Gastroesophageal sphincter (tissue), 3 donors: Measurements from ENCODE around the gene MLXIP.

ENCODE experiments used
- EP300 ChIP-seq: sonication (generic); formaldehyde crosslinking; IDR thresholded peaks from one replicate; pipeline ENCODE4 v1.6.1; 2017; ENCODE audit warnings: antibody characterized with exemption, mild to moderate bottlenecking
- POLR2A ChIP-seq, 2 donors: fragments of 450-650 bp; IDR thresholded peaks; one replicate each; pipeline ENCODE4 v1.6.1; 2017; ENCODE audit warnings: antibody characterized with exemption in 2 of 2, mild to moderate bottlenecking in 2 of 2, moderate library complexity in 1 of 2
- TF ChIP-seq, protein P1 (sequence below), 4 experiments: fragments of 200-600 bp in 2 of 4; fragments of 450-650 bp in 2 of 4; sonication (generic) in 1 of 4; IDR thresholded peaks; one replicate each; pipeline ENCODE4 v1.5.1; 2017 to 2019; ENCODE audit warnings: antibody characterized with exemption in 4 of 4, mild to moderate bottlenecking in 2 of 4, moderate library complexity in 2 of 4

- TF ChIP-seq, protein P1, sequence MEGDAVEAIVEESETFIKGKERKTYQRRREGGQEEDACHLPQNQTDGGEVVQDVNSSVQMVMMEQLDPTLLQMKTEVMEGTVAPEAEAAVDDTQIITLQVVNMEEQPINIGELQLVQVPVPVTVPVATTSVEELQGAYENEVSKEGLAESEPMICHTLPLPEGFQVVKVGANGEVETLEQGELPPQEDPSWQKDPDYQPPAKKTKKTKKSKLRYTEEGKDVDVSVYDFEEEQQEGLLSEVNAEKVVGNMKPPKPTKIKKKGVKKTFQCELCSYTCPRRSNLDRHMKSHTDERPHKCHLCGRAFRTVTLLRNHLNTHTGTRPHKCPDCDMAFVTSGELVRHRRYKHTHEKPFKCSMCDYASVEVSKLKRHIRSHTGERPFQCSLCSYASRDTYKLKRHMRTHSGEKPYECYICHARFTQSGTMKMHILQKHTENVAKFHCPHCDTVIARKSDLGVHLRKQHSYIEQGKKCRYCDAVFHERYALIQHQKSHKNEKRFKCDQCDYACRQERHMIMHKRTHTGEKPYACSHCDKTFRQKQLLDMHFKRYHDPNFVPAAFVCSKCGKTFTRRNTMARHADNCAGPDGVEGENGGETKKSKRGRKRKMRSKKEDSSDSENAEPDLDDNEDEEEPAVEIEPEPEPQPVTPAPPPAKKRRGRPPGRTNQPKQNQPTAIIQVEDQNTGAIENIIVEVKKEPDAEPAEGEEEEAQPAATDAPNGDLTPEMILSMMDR (IDR thresholded peaks at IDR 0.05): no peak
- TF ChIP-seq POLR2A (IDR thresholded peaks at IDR 0.05) (no peak), EP300 (no peak)
These were observed 32.6 kb downstream of the MLXIP start for GRCh38 chr12:122111089-122111641.
